Lung (tissue), 12 donors: ENCODE data around the gene DAZAP2. TPM values are rescaled to one million over a fixed set of nuclear protein-coding genes. Genes with fewer than 3 reads are reported as not detected.
"Not testable (repeated sequence)": the region's sequence is repeated elsewhere in the genome, so short reads cannot be mapped to it uniquely, and the experiment has no call there.

ENCODE experiments used
- ATAC-seq: fragments of 200-7000 bp; cut with Tn5 transposase; one replicate; pipeline ENCODE4 v1.9.1; 2020; ENCODE audit warnings: moderate number of reproducible peaks; ENCODE audit not compliant: insufficient read depth, low FRiP score
- DNase-seq, 3 donors: peaks; one replicate each; pipeline ENCODE4 v3.0.0-alpha.2; 2013 to 2017
- H3K27ac ChIP-seq, 2 donors: one replicate each; pipeline ENCODE4 v1.5.1; 2013; ENCODE audit warnings: mild to moderate bottlenecking in 2 of 2, moderate library complexity in 2 of 2, control low read depth in 1 of 2, inconsistent platforms in 1 of 2, low read depth in 1 of 2, low read length in 1 of 2
- H3K27me3 ChIP-seq, 3 donors: one replicate each; pipeline ENCODE4 v1.5.1; 2013; ENCODE audit warnings: low read length in 2 of 3; ENCODE audit not compliant: control insufficient read depth in 3 of 3, insufficient read depth in 3 of 3
- H3K36me3 ChIP-seq, 4 donors: one replicate each; pipeline ENCODE4 v1.5.1; 2013; ENCODE audit warnings: low read length in 4 of 4, mild to moderate bottlenecking in 1 of 4, moderate library complexity in 1 of 4; ENCODE audit not compliant: control insufficient read depth in 4 of 4, insufficient read depth in 4 of 4
- H3K4me1 ChIP-seq, 5 donors: one replicate each; pipeline ENCODE4 v1.5.1; 2013; ENCODE audit warnings: low read length in 5 of 5, mild to moderate bottlenecking in 2 of 5, moderate library complexity in 1 of 5; ENCODE audit not compliant: control insufficient read depth in 5 of 5, insufficient read depth in 5 of 5
- H3K4me3 ChIP-seq: one replicate; pipeline ENCODE4 v1.5.1; 2013; ENCODE audit warnings: mild to moderate bottlenecking, control low read depth, moderate library complexity
- H3K9ac ChIP-seq, 2 donors: one replicate each; pipeline ENCODE4 v1.5.1; 2013; ENCODE audit warnings: low read length in 2 of 2, control low read depth in 1 of 2; ENCODE audit not compliant: insufficient read depth in 1 of 2
- H3K9me3 ChIP-seq, 4 donors: one replicate each; pipeline ENCODE4 v1.5.1; 2013; ENCODE audit warnings: low read length in 3 of 4, mild to moderate bottlenecking in 1 of 4, moderate library complexity in 1 of 4; ENCODE audit not compliant: control insufficient read depth in 4 of 4, insufficient read depth in 3 of 4
- WGBS, 2 donors: extraction: QIAGEN DNeasy Blood & Tissue Kit; methylation state at CpG; one replicate each; pipeline ENCODE4 v1.1.7; 2013; 5-methylcytosine and 5-hydroxymethylcytosine counted together
- polyA plus RNA-seq, 2 donors: library from polyadenylated mRNA; stranded (reverse); fragments of 200-250 nt; gene quantifications; one replicate each; pipeline ENCODE4 v1.2.1, GENCODE V29; 2013
- total RNA-seq, 2 donors: library from RNA; depleted of rRNA in 1 of 2; stranded (reverse); fragments of >200 nt in 1 of 2; gene quantifications; one replicate each; pipeline ENCODE4 v1.2.1, GENCODE V29; 2014 to 2021
- TF ChIP-seq, protein P1 (sequence below): IDR thresholded peaks from 2 replicates; pipeline ENCODE4 v1.5.1; 2012; ENCODE audit warnings: mild to moderate bottlenecking; ENCODE audit errors: control extremely low read depth, extremely low read depth
- donor health status: control.
- donor health status: control.
- donor health status: Bipolar disorder and iron deficiency.
- donor health status: healthy.
- donor health status: DM: yes; HTN: yes; CAD: no.

The DAZAP2 gene
- total and polyA plus RNA-seq, 4 donors: 146 to 644 (median 201) TPM

DNA sequence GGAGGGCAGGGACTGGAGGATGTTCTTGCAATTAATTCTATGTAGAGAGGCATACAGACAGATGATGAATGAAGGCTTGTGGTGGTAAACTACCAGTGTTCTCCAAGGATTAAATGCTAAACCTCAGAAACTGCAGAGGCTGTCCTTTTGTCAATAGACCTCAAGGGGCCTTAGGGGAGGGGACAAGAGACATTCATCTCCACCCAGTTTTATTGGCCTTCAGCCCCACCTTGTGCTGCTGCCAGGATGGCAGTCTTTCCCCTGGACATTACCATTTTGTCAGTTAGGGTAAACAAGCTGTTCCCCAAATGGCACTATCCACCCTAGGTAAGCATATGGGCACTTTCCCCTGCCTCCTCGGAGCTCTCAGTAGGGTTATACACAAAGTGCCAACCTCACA lies 36.5 kb downstream of the DAZAP2 start:
- 69 to 100% methylated on average over 1 of the region's 1 CpG for WGBS, 2 donors
- no peak overlapping the region for H3K27ac ChIP-seq
- no peak overlapping the region for H3K4me3 ChIP-seq
- no peak overlapping the region for H3K9ac ChIP-seq
- TF ChIP-seq, protein P1, sequence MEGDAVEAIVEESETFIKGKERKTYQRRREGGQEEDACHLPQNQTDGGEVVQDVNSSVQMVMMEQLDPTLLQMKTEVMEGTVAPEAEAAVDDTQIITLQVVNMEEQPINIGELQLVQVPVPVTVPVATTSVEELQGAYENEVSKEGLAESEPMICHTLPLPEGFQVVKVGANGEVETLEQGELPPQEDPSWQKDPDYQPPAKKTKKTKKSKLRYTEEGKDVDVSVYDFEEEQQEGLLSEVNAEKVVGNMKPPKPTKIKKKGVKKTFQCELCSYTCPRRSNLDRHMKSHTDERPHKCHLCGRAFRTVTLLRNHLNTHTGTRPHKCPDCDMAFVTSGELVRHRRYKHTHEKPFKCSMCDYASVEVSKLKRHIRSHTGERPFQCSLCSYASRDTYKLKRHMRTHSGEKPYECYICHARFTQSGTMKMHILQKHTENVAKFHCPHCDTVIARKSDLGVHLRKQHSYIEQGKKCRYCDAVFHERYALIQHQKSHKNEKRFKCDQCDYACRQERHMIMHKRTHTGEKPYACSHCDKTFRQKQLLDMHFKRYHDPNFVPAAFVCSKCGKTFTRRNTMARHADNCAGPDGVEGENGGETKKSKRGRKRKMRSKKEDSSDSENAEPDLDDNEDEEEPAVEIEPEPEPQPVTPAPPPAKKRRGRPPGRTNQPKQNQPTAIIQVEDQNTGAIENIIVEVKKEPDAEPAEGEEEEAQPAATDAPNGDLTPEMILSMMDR: no peak
- H3K27me3 ChIP-seq: peaks cover 0 to 9% (median 6%) of the 10 kb centered on the region in 3 donors
- no peak for DNase-seq
- H3K9me3 ChIP-seq: no peaks in the 10 kb centered on the region
- no peak for ATAC-seq
- H3K4me1 ChIP-seq: peaks cover 0 to 4% (median 0%) of the 10 kb centered on the region in 5 donors
- no peaks in the 10 kb centered on the region for H3K36me3 ChIP-seq

GRCh38 chr12:51281202-51281924 lies 42.7 kb downstream of the DAZAP2 start:
- 90 to 96% methylated on average over 4 of the region's 4 CpGs for WGBS, 2 donors
- TF ChIP-seq, protein P1: no peak

DNA sequence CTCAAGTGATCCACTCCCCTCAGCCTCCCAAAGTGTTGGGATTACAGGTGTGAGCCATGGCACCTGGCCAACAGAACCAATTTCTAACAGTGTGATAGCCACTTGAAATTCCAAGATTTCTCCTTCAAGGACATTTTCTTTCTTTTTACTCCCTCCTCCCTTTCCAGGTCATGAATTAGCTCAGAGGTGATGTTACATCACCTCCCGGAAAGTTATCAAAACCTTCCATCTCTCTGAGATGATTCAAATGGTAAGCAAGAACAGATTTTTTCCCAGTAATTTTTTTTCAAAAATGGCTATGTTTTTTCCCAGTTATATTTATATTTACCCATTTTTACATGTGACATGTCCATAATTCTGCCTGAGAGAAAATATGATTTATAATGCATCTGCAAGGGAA lies 47.2 kb downstream of the DAZAP2 start:
- no peaks in the 10 kb centered on the region for H3K27me3 ChIP-seq
- TF ChIP-seq, protein P1: no peak
- WGBS, 2 donors: 66 to 91% methylated on average over 1 of the region's 1 CpG
- H3K9ac ChIP-seq: no peak overlapping the region
- H3K9me3 ChIP-seq: no peaks in the 10 kb centered on the region
- H3K4me3 ChIP-seq: no peak overlapping the region
- no peaks in the 10 kb centered on the region for H3K36me3 ChIP-seq
- no peak overlapping the region for H3K27ac ChIP-seq
- DNase-seq (peak in 2 of 3 donors; percentile 5 to 18), ATAC-seq (no peak)
- H3K4me1 ChIP-seq: no peaks in the 10 kb centered on the region

More at GRCh38 chr12:51281202-51281924, 42.7 kb downstream of the DAZAP2 start:
- H3K9ac ChIP-seq: no peak overlapping the region
- no peaks in the 10 kb centered on the region for H3K27me3 ChIP-seq
- no peak for ATAC-seq
- no peak overlapping the region for H3K27ac ChIP-seq
- no peak overlapping the region for H3K4me3 ChIP-seq
- DNase-seq: no peak
- H3K4me1 ChIP-seq: no peaks in the 10 kb centered on the region
- no peaks in the 10 kb centered on the region for H3K36me3 ChIP-seq
- no peaks in the 10 kb centered on the region for H3K9me3 ChIP-seq

DNA sequence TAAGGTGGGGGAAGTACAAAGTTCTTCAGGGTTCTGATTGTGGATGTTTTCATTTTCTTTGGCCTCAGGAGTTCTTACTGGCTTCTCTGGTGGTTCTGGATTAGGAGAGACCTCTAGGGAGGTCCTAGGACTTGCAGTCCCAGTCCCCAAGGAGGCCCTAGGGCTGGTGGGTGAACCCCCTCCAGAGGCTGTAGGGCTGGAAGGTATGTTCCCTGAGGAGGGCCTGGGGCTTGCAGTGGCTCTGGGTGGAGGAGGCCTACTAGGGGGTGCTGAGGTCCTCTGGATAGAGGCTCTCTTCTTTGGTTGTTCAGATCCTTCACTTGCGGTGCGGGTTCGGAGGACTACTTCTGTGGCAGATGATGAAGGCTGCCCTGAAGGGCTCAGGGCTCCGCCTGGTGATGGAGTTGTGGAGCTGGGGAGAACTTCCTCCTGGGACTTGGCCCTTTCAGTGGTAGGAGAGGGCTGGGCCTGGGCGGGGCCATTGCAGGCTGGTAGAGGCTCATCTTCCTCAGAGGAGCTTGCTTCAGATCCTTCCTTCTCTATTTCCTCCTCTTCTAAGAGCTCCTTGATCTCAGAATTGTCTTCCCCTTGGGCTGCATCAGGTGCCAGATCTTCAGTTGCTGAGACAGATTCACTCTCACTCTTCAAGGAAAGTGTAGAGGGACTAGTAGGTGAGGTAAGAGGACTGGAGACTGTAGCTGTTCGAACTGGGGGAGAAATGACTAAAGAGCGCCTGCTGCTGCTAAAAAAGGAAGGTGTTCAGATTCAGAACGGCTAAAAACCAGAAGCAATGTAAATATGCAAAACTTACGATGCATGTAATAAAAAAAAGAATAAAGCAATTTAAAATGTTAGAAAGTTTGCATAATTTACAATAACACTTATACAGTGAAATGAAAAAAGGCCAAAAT lies 53.2 kb downstream of the DAZAP2 start:
- DNase-seq, H3K27ac ChIP-seq, H3K4me1 ChIP-seq, H3K4me3 ChIP-seq, H3K9ac ChIP-seq, H3K36me3 ChIP-seq, H3K27me3 ChIP-seq, H3K9me3 ChIP-seq: not testable (repeated sequence)
- ATAC-seq: peak; percentile 34
- WGBS, 2 donors: 53 to 71% methylated on average over 9 of the region's 9 CpGs
